Fibroblast of lung (primary cell): ENCODE measurements around the gene CRISP3. TPM values are rescaled to one million over a fixed set of nuclear protein-coding genes. Genes with fewer than 3 reads are reported as not detected.

Experiments used
- DNase-seq, 2 donors: peaks; one replicate each; pipeline versions ENCODE4 v3.0.0 to v3.0.0-alpha.2; 2010; ENCODE audit warnings: low read depth in 2 of 2
- H2AFZ ChIP-seq: 2 replicates; pipeline ENCODE4 v1.5.1; 2012; ENCODE audit warnings: low read length, control low read depth, inconsistent platforms
- H3K27ac ChIP-seq: 2 replicates; pipeline ENCODE4 v1.5.1; 2011; ENCODE audit warnings: low read length, control low read depth; ENCODE audit not compliant: insufficient read depth
- H3K27me3 ChIP-seq: 2 replicates; pipeline ENCODE4 v1.5.1; 2011; ENCODE audit warnings: mild to moderate bottlenecking, low read length; ENCODE audit not compliant: control insufficient read depth, insufficient read depth
- H3K36me3 ChIP-seq: 2 replicates; pipeline ENCODE4 v1.5.1; 2011; ENCODE audit warnings: low read length; ENCODE audit not compliant: control insufficient read depth, insufficient read depth
- H3K4me1 ChIP-seq: 2 replicates; pipeline ENCODE4 v1.5.1; 2011; ENCODE audit warnings: low read length; ENCODE audit not compliant: control insufficient read depth, insufficient read depth; ENCODE audit errors: extremely low read depth
- H3K4me2 ChIP-seq: 2 replicates; pipeline ENCODE4 v1.5.1; 2011; ENCODE audit warnings: low read length, control low read depth; ENCODE audit not compliant: insufficient read depth; ENCODE audit errors: extremely low read depth
- H3K4me3 ChIP-seq, 4 experiments: fragments of 200-600 bp in 1 of 4; sonication (generic) in 1 of 4; replicated peaks in 1 of 4; 2 replicates each; pipeline ENCODE4 v1.5.1; 2011 to 2016; ENCODE audit warnings: low read length in 4 of 4, low read depth in 3 of 4, mild to moderate bottlenecking in 3 of 4, control low read depth in 2 of 4, inconsistent platforms in 1 of 4, mixed read lengths in 1 of 4; ENCODE audit not compliant: insufficient read depth in 1 of 4; ENCODE audit errors: control extremely low read depth in 1 of 4
- H3K79me2 ChIP-seq: 2 replicates; pipeline ENCODE4 v1.5.1; 2012; ENCODE audit warnings: mild to moderate bottlenecking, low read length, inconsistent platforms; ENCODE audit not compliant: control insufficient read depth, insufficient read depth
- H3K9ac ChIP-seq: 2 replicates; pipeline ENCODE4 v1.5.1; 2011; ENCODE audit warnings: mild to moderate bottlenecking, low read length, control low read depth; ENCODE audit not compliant: insufficient read depth
- H3K9me3 ChIP-seq: 2 replicates; pipeline ENCODE4 v1.5.1; 2012; ENCODE audit warnings: low read depth, low read length; ENCODE audit not compliant: control insufficient read depth, insufficient read depth
- H4K20me1 ChIP-seq: 2 replicates; pipeline ENCODE4 v1.5.1; 2011; ENCODE audit warnings: low read length; ENCODE audit not compliant: control insufficient read depth, insufficient read depth; ENCODE audit errors: extremely low read depth
- CTCF ChIP-seq, 2 donors: IDR thresholded peaks in 1 of 2; conservative IDR thresholded peaks in 1 of 2; 1 replicate in 1 of 2; 2 replicates in 1 of 2; pipeline ENCODE4 v1.5.1; 2011 to 2012; ENCODE audit warnings: low read length in 2 of 2, control low read depth in 1 of 2, inconsistent platforms in 1 of 2, low read depth in 1 of 2, mild to moderate bottlenecking in 1 of 2
- EZH2 ChIP-seq: IDR thresholded peaks from 2 replicates; pipeline ENCODE4 v1.5.1; 2012; ENCODE audit warnings: low read length, control low read depth, mild to moderate bottlenecking; ENCODE audit errors: missing control alignments
- polyA plus RNA-seq, 2 donors: library from polyadenylated mRNA; depleted of rRNA in 1 of 2; stranded (reverse) in 1 of 2; unstranded in 1 of 2; fragments of >200 nt; gene quantifications; 2 replicates each; pipeline ENCODE4 v1.2.1, GENCODE V29; 2011 to 2012; ENCODE audit warnings: missing spikeins in 1 of 2
- total RNA-seq: library from RNA; depleted of rRNA; stranded (reverse); fragments of >200 nt; gene quantifications from 2 replicates; pipeline ENCODE4 v1.2.1, GENCODE V29; 2014

The CRISP3 gene
- total and polyA plus RNA-seq, 2 donors (not counting 1 experiment from before 2014, with no cell fraction given), result not detected

GRCh38 chr6:49784272-49784671, 40.1 kb upstream of the CRISP3 start:
- H3K9me3 ChIP-seq, result no peaks in the 10 kb centered on the region
- H2AFZ ChIP-seq, result no peak overlapping the region
- no peaks in the 10 kb centered on the region for H4K20me1 ChIP-seq
- H3K36me3 ChIP-seq, result no peaks in the 10 kb centered on the region
- H3K9ac ChIP-seq, result no peak overlapping the region
- no peaks in the 10 kb centered on the region for H3K27me3 ChIP-seq
- no peaks in the 10 kb centered on the region for H3K79me2 ChIP-seq
- H3K27ac ChIP-seq, result no peak overlapping the region
- H3K4me2 ChIP-seq, result no peak overlapping the region
- DNase-seq, result no peak
- TF ChIP-seq CTCF (conservative IDR thresholded peaks at IDR 0.05 in 1 of 2, IDR thresholded peaks at IDR 0.05 in 1 of 2; ENCODE audit: low read depth in 1 of 2, low read length in 2 of 2), result no peak
- no peak for TF ChIP-seq EZH2
- H3K4me3 ChIP-seq, result no peak overlapping the region
- no peaks in the 10 kb centered on the region for H3K4me1 ChIP-seq

- Histone ChIP-seq H2AFZ (no peak overlapping the region), H3K27ac (no peak overlapping the region), H4K20me1 (no peaks in the 10 kb centered on the region), H3K36me3 (no peaks in the 10 kb centered on the region), H3K4me3 (no peak overlapping the region), H3K27me3 (no peaks in the 10 kb centered on the region), H3K9ac (no peak overlapping the region), H3K79me2 (no peaks in the 10 kb centered on the region), H3K4me2 (no peak overlapping the region), H3K4me1 (no peaks in the 10 kb centered on the region), H3K9me3 (no peaks in the 10 kb centered on the region)
- no peak for TF ChIP-seq EZH2
- TF ChIP-seq CTCF (conservative IDR thresholded peaks at IDR 0.05 in 1 of 2, IDR thresholded peaks at IDR 0.05 in 1 of 2; ENCODE audit: low read depth in 1 of 2, low read length in 2 of 2), result no peak
- DNase-seq, result no peak
Observed at GRCh38 chr6:49782725-49783124, 38.5 kb upstream of the CRISP3 start.

GRCh38 chr6:49782293-49782692, 38.1 kb upstream of the CRISP3 start:
- Histone ChIP-seq H3K4me2 (no peak overlapping the region), H3K9me3 (no peaks in the 10 kb centered on the region), H3K27me3 (no peaks in the 10 kb centered on the region), H3K79me2 (no peaks in the 10 kb centered on the region), H3K4me3 (no peak overlapping the region), H4K20me1 (no peaks in the 10 kb centered on the region), H3K27ac (no peak overlapping the region), H2AFZ (no peak overlapping the region), H3K4me1 (no peaks in the 10 kb centered on the region), H3K9ac (no peak overlapping the region), H3K36me3 (no peaks in the 10 kb centered on the region)
- TF ChIP-seq CTCF (conservative IDR thresholded peaks at IDR 0.05 in 1 of 2, IDR thresholded peaks at IDR 0.05 in 1 of 2; ENCODE audit: low read depth in 1 of 2, low read length in 2 of 2), result no peak
- no peak for TF ChIP-seq EZH2
- DNase-seq, result no peak
